GM21529 (cell line): ENCODE results near the gene OR2Z1.
"Not testable (repeated sequence)": the region's sequence is repeated elsewhere in the genome, so short reads cannot be mapped to it uniquely, and the experiment has no call there.

Experiments
- ATAC-seq: cut with Tn5 transposase; IDR thresholded peaks from one replicate; pipeline ENCODE4 v1.9.1; 2021; ENCODE audit not compliant: unreplicated experiment

Gene OR2Z1

GRCh38 chr19:8702350-8702749, 19.1 kb upstream of the OR2Z1 start:
- no peak for ATAC-seq

- ATAC-seq, result no peak
Measured at GRCh38 chr19:8703223-8703622, 18.2 kb upstream of the OR2Z1 start.

- ATAC-seq, result not testable (repeated sequence)
Measured at GRCh38 chr19:8705304-8705703, 16.1 kb upstream of the OR2Z1 start.

- no peak for ATAC-seq
Measured at GRCh38 chr19:8705742-8706141, 15.7 kb upstream of the OR2Z1 start.

- not testable (repeated sequence) for ATAC-seq
Measured at GRCh38 chr19:8710337-8710736, 11.1 kb upstream of the OR2Z1 start.

GRCh38 chr19:8722032-8722431, 598 bp downstream of the OR2Z1 start:
- no peak for ATAC-seq

- ATAC-seq, result no peak
Measured at GRCh38 chr19:8724276-8724675, 2.8 kb downstream of the OR2Z1 start.

- no peak for ATAC-seq
Measured at GRCh38 chr19:8731428-8732169, 10.2 kb downstream of the OR2Z1 start.

- ATAC-seq, result no peak
Measured at GRCh38 chr19:8738377-8738776, 16.9 kb downstream of the OR2Z1 start.

GRCh38 chr19:8739291-8740065, 18.0 kb downstream of the OR2Z1 start:
- not testable (repeated sequence) for ATAC-seq

GRCh38 chr19:8767257-8767656, 45.8 kb downstream of the OR2Z1 start:
- ATAC-seq, result not testable (repeated sequence)

GRCh38 chr19:8769265-8769664, 47.8 kb downstream of the OR2Z1 start:
- not testable (repeated sequence) for ATAC-seq

GRCh38 chr19:8773587-8773986, 52.2 kb downstream of the OR2Z1 start:
- not testable (repeated sequence) for ATAC-seq
